ENCODE measurements around the gene EDDM13.
"Not testable (repeated sequence)": the region's sequence is repeated elsewhere in the genome, so short reads cannot be mapped to it uniquely, and the experiment has no call there.

Gene EDDM13

GRCh38 chr19:56295531-56296455, 23.2 kb downstream of the EDDM13 start:
- no peak for DNase-seq

GRCh38 chr19:56297010-56297409, 24.5 kb downstream of the EDDM13 start:
- no peak for DNase-seq

- no peak for DNase-seq
Observed at GRCh38 chr19:56299688-56300087, 27.1 kb downstream of the EDDM13 start.

GRCh38 chr19:56301155-56301554, 28.6 kb downstream of the EDDM13 start:
- no peak for DNase-seq

GRCh38 chr19:56301886-56302620, 29.5 kb downstream of the EDDM13 start:
- no peak for DNase-seq

- no peak for DNase-seq
Observed at GRCh38 chr19:56304243-56304642, 31.7 kb downstream of the EDDM13 start.

- DNase-seq = no peak
Observed at GRCh38 chr19:56306016-56306415, 33.5 kb downstream of the EDDM13 start.

- not testable (repeated sequence) for DNase-seq
Observed at GRCh38 chr19:56307062-56307461, 34.5 kb downstream of the EDDM13 start.

- DNase-seq = no peak
Observed at GRCh38 chr19:56308792-56309191, 36.2 kb downstream of the EDDM13 start.

GRCh38 chr19:56309511-56310185, 37.1 kb downstream of the EDDM13 start:
- peak; percentile 54 to 62 for DNase-seq

GRCh38 chr19:56310462-56310861, 37.9 kb downstream of the EDDM13 start:
- no peak for DNase-seq

- no peak for DNase-seq
Observed at GRCh38 chr19:56312342-56312741, 39.8 kb downstream of the EDDM13 start.

GRCh38 chr19:56312787-56313657, 40.5 kb downstream of the EDDM13 start:
- DNase-seq = no peak

- no peak for DNase-seq
Observed at GRCh38 chr19:56314018-56314380, 41.5 kb downstream of the EDDM13 start.

GRCh38 chr19:56314381-56315076, 42.0 kb downstream of the EDDM13 start, which contains the start of gene ZSCAN5A:
Gene ZSCAN5A, minus strand, starts transcription at chr19:56314839. Its CDS starts 89,793 bp downstream, at chr19:56225046.
- DNase-seq = peak; percentile 96 to 97

GRCh38 chr19:56315077-56315828, 42.7 kb downstream of the EDDM13 start:
- peak; percentile 96 to 97 for DNase-seq

GRCh38 chr19:56316728-56317127, 44.2 kb downstream of the EDDM13 start:
- DNase-seq = no peak

GRCh38 chr19:56317749-56318148, 45.2 kb downstream of the EDDM13 start:
- no peak for DNase-seq

- no peak for DNase-seq
Observed at GRCh38 chr19:56319991-56320390, 47.4 kb downstream of the EDDM13 start.

- no peak for DNase-seq
Observed at GRCh38 chr19:56321254-56321988, 48.9 kb downstream of the EDDM13 start.
